ENCODE results near the gene TRAPPC10.

Gene TRAPPC10

DNA sequence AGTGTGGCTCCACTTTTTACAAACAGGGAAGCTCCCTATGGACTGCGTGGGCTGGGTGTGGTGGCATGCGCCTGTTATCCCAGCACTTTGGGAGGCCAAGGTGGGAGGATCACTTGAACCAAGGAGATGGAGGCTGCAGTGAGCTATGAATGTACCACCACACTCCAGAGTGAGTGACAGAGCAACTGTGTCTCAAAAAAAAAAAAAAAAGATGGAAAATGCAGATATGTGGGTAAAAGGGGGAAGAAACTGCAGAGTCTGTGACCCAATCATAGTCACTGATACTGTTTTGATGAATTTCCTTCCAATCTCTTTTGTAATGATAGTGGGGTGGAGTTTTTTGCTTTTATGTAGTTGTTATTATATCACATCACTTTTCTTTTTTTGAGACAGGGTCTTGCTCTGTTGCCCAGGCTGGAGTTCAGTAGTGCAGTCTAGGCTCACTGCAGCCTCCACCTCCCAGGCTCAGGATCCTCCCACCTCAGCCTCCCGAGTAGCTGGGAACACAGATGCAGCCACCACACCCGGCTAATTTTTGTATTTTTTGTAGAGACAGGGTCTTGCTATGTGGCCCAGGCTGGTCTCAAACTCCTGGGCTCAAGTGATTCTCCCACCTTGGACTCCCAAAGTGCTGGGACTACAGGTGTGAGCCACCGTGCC, 8.7 kb upstream of the TRAPPC10 start:
- DNase-seq, result no peak

DNA sequence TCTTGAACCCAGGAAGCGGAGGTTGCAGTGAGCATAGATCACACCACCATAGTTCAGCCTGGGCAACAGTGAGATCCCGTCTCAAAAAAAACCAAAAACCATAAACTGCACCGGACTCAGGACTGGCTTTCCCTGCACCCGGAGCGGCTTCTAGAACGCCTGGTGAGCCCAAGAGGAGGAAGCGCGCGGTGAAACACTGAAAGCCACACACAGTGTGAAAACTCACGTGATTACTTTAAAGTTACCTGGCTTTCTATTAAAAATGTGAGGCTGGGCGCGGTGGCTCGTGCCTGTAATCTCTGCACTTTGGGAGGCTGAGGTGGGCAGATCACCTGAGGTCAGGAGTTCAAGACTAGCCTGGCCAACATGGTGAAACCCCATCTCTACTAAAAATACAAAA, 7.0 kb upstream of the TRAPPC10 start:
- no peak for DNase-seq

- DNase-seq, result no peak
These were observed 6.5 kb upstream of the TRAPPC10 start for GRCh38 chr21:44005593-44005992.

DNA sequence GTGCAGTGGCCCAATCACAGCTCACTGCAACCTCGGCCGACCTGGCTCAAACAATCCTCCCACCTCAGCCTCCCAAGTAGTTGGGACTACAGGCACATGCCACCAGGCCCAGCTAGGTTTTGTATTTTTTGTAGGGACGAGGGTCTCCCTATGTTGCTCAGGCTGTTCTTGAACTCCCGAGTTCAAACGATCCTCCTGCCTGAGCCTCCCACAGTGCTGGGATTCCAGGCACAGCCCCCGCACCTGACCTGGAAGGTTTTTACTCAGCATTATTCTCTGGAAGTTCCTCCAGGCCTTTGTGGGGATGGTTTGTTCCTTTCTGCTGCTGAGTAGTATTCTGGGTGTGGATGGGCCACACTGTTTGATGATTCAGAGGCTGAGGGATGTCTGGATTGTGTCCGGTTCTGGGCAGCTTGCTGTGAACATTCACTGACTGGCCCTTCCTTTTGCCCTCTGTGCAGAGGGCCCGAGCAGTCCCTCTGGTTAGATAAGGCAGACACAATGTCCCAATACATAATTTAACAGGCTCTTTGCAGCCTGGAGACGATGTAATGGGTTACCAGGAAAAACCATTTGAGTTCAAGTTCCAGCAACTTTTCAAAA, 6.0 kb upstream of the TRAPPC10 start:
- no peak for DNase-seq

DNA sequence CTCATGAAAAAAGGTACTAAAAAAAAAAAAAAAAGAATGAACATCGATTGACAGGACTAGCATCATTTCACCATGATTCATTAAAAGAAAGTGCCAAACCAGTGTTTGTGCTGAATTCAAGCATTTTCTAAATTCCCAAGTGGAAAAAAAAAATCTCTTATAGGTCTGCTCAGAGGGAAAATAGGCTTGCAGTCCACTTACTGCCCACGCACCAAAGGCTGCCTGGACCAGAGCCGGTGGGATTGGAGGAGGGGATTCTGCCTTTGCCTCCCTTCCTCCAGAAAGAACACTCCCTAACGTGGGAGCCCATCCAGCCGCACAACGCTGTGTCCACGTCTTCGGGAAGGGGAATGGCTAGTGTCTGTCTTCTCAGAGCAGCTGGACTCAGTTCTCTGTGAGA, 5.5 kb upstream of the TRAPPC10 start:
- no peak for DNase-seq

DNA sequence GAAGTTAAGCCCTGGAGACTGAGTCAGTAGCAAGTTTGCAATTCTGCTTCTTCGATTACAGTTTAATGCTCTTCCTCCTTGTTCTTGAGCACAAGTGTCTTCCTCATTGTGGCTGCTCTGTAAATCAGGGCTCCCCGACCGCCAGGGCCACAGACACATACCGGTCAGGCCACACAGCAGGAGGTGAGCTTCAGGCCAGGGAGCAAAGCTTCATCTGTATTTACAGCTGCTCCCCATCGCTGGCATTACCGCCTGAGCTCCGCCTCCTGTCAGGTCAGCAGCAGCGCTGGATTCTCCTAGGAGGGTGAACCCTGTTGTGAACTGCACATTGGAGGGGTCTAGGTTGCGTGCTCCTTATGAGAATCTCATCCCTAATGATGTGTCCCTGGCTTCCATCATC, 1.7 kb upstream of the TRAPPC10 start:
- DNase-seq, result no peak

GRCh38 chr21:44011123-44011522, 986 bp upstream of the TRAPPC10 start:
- no peak for DNase-seq

GRCh38 chr21:44012474-44013379, 618 bp downstream of the TRAPPC10 start:
- DNase-seq, result peak; percentile 26

- DNase-seq, result no peak
These were observed 1.4 kb downstream of the TRAPPC10 start for GRCh38 chr21:44013380-44014088.

GRCh38 chr21:44017601-44018000, 5.5 kb downstream of the TRAPPC10 start:
- DNase-seq, result no peak

DNA sequence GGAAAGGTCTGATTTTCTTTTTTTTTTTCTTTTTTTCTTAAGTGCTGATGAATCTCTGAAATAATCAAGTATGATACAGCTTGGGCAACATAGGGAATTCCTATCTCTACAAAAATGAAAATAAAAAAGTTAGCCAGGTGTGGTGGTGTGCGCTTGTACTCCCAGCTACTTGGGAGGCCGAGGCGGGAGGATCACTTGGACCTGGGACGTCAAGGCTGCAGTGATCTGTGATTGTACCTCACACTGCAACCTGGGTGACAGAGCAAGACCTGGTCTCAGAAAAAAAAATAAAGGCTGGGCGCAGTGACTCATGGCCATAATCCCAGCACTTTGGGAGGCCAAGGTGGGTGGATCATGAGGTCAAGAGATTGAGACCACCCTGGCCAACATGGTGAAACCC, 6.0 kb downstream of the TRAPPC10 start:
- no peak for DNase-seq

GRCh38 chr21:44018813-44019567, 6.9 kb downstream of the TRAPPC10 start:
- DNase-seq, result no peak

GRCh38 chr21:44019568-44019958, 7.5 kb downstream of the TRAPPC10 start:
- DNase-seq, result no peak

DNA sequence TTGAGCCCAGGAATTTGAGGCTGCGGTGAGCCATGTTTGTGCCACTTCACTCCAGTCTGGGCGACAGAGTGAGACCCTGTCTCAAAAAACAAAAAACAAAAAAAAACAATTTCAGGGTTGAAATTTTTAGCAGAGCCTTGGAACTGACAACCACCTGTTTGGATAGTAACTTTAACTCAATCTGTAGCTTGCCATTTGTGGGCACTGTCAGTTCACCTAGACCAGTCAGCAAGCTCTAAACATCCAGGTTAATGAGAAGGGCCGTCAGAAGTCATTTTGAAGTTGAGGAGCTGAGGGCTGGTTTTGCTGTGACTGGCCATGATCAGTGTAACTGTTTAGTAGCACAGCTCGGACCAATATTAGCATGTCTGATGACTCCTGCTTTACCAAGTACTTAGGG, 8.4 kb downstream of the TRAPPC10 start:
- no peak for DNase-seq

DNA sequence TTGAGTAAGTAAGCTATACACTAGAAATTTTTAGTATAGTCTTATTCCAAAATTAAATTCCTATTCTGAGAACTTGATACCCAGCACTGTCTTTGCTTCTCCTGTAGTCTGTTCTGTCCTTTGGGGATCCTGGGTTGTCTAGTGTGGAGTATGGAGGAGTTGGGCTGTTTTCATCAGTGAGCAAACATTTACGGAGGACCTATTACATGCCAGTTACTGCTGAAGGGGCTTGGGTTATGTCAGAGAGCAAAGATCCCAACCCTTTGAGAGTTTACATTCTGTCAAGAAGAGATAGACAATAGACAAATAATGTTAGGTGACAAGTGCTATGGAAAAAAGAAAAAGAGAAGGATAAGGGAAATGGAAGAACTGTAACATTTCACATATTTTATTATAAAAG, 9.0 kb downstream of the TRAPPC10 start:
- no peak for DNase-seq

DNA sequence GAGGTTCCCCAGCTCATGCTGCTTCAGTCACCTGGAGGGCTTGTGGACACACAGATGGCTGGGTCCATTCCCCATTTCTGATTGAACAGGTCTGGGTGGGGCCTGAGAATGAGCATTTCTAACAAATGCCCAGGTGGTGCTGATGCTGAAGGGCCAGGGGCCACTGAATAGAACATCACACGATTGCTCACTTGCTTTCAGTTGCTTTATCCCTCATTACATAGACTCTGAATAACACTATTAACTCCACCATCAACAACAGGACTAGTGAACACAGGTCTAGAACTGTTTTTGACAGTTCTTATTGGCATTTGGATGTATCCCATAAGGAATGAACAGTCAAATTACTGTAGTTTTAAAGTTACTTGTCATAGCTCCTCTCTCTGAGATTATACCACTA, 12.1 kb downstream of the TRAPPC10 start:
- no peak for DNase-seq

DNA sequence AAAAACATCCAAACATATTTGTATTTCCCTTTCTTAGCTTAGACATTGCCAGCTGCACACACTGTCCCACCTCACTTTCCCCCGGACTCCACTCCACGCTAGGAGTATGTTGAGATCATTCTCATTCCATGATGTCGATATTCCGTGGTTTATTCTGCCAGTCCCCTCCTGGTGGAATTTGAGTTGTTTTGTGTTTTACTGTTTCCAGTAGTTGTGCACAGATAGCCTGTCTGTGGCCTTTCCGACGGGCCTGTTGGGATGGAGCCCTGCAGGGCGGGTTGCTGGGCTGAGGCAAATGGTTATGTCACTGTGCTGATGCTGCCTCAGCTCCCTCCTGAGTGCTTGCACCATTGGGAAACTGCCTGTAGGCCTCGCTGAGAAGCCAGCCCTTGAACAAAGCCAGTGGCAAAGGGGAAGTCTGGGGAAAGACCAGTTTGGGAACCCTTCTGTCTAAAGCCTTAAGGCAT, 12.8 kb downstream of the TRAPPC10 start:
- no peak for DNase-seq

DNA sequence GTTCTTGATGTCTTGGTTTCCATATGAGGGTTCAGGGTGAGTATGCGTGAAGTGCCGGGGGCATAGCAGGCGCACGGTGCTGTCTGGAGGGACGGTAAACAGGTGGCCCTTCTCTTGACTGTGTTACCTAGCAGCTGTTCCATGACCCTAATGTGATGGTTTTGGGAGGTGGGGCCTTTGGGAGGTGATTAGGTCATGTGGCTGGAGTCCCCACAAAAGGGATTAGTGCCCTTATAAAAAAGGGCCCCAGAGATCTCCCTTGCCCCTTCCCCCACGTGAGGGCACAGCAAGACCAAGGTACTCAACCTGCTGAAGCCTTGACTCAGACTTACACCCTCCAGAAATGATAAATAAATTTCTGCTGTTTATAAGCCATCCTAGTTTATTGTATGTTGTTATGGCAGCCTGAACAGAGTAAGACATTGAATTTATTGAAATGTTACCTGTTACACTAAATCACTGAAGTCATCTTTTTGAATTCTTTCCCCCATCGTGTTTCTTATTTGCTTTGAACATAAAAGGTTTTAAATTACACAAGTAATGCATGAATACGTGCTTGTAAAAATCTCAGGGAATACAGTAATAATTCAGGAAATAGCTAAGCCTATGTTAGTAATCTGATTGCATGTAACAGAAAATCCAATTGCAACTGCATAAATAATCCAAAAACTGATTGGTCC, 15.6 kb downstream of the TRAPPC10 start:
- no peak for DNase-seq

- no peak for DNase-seq
These were observed 16.2 kb downstream of the TRAPPC10 start for GRCh38 chr21:44028287-44028659.

DNA sequence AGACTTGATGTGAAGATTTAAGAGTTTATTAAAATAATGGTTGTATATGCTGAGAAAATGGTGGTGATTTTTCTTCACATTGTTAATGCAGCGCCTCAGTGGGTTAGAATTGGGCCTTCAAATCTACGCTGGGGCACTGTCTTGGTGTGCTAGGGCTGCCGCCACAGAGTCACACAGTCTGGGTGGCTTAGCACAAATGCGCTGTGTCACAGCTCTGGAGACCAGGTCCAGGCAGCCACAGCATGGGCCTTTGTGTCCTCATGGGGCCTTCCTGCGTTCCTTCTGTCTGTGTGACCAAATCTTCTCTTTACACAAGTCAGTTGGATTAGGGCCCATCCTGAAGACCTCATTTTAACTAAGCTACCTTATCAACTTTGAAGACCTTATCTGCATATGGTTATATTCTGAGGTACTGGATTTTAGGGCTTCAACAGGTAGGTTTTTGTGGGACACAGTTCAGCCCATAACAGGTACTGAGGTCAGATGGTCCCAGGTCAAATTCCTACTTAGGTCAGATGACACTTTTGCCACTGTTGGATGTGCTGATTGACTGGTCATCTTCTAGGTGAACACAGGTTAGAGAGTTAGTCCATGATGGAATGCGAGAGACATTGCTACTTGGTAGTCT, 17.5 kb downstream of the TRAPPC10 start:
- DNase-seq, result no peak

DNA sequence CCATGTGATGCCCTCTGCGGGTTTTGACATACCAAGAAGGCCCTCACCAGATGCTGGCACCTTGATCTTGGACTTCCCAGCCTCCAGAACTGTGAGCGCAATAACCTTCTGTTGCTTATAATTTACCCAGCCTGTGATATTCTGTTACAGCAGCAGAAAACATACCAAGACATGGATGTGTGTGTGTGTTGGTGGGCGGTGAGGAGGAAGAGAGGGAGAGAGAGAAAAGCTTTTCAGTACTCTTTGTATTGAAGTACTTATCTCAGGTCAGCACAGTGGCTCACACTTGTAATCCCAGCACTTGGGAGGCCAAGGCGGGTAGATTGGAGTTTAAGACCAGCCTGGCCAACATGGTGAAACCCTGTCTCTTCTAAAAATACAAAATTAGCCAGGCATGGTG, 23.1 kb downstream of the TRAPPC10 start:
- no peak for DNase-seq

Measured in DMS153 (cell line).